Trophoblast cell (in vitro differentiated cells and primary cell): ENCODE results near the gene PCYT2.
A peak's percentile ranks its signal among the peaks of the same experiment; 100 is the strongest.

Experiments used
- DNase-seq, 2 donors: peaks; one replicate each; pipeline ENCODE4 v3.0.0-alpha.2; 2016
- H2AFZ ChIP-seq: 2 replicates; pipeline ENCODE4 v1.6.1; 2013; ENCODE audit warnings: low read length, moderate library complexity, mild to moderate bottlenecking; ENCODE audit not compliant: insufficient read depth, poor library complexity
- H2AK5ac ChIP-seq: 2 replicates; pipeline ENCODE4 v1.6.1; 2013; ENCODE audit warnings: mild to moderate bottlenecking, low read length
- H2BK120ac ChIP-seq: 2 replicates; pipeline ENCODE4 v1.6.1; 2013; ENCODE audit warnings: low read length, mild to moderate bottlenecking, moderate library complexity; ENCODE audit not compliant: insufficient read depth, poor library complexity
- H2BK12ac ChIP-seq: 2 replicates; pipeline ENCODE4 v1.6.1; 2013; ENCODE audit warnings: mild to moderate bottlenecking, low read length, moderate library complexity
- H2BK5ac ChIP-seq: 2 replicates; pipeline ENCODE4 v1.6.1; 2013; ENCODE audit warnings: low read length, low read depth, moderate library complexity, mild to moderate bottlenecking; ENCODE audit not compliant: poor library complexity
- H3K14ac ChIP-seq: 2 replicates; pipeline ENCODE4 v1.6.1; 2013; ENCODE audit warnings: mild to moderate bottlenecking, low read length
- H3K18ac ChIP-seq: 2 replicates; pipeline ENCODE4 v1.6.1; 2013; ENCODE audit warnings: mild to moderate bottlenecking, low read length
- H3K23ac ChIP-seq: 2 replicates; pipeline ENCODE4 v1.6.1; 2013; ENCODE audit warnings: low read length
- H3K27ac ChIP-seq: 2 replicates; pipeline ENCODE4 v1.5.1; 2013; ENCODE audit warnings: low read depth, mild to moderate bottlenecking, inconsistent platforms, low read length, moderate library complexity
- H3K27me3 ChIP-seq: 2 replicates; pipeline ENCODE4 v1.6.1; 2013; ENCODE audit warnings: inconsistent platforms, mild to moderate bottlenecking, low read length, moderate library complexity; ENCODE audit not compliant: insufficient read depth
- H3K36me3 ChIP-seq, 2 experiments: 1 replicate in 1 of 2; 2 replicates in 1 of 2; pipeline ENCODE4 v1.6.1; 2013; ENCODE audit warnings: low read length in 2 of 2, mild to moderate bottlenecking in 2 of 2, moderate library complexity in 1 of 2; ENCODE audit not compliant: insufficient read depth in 2 of 2, control insufficient read depth in 1 of 2
- H3K4ac ChIP-seq: 2 replicates; pipeline ENCODE4 v1.6.1; 2013; ENCODE audit warnings: low read depth, mild to moderate bottlenecking, low read length, moderate library complexity
- H3K4me1 ChIP-seq, 2 experiments: 1 replicate in 1 of 2; 2 replicates in 1 of 2; pipeline ENCODE4 v1.6.1; 2013; ENCODE audit warnings: low read length in 2 of 2, mild to moderate bottlenecking in 2 of 2, moderate library complexity in 1 of 2; ENCODE audit not compliant: insufficient read depth in 2 of 2, control insufficient read depth in 1 of 2
- H3K4me2 ChIP-seq: 2 replicates; pipeline ENCODE4 v1.6.1; 2013; ENCODE audit warnings: inconsistent platforms, mild to moderate bottlenecking, low read length, moderate library complexity
- H3K4me3 ChIP-seq: 2 replicates; pipeline ENCODE4 v1.5.1; 2013; ENCODE audit warnings: mild to moderate bottlenecking, low read depth, low read length, inconsistent platforms
- H3K79me1 ChIP-seq: one replicate; pipeline ENCODE4 v1.6.1; 2013; ENCODE audit warnings: low read length
- H3K79me2 ChIP-seq: 2 replicates; pipeline ENCODE4 v1.6.1; 2013; ENCODE audit warnings: low read length, mild to moderate bottlenecking; ENCODE audit not compliant: control insufficient read depth, insufficient read depth, poor library complexity
- H3K9ac ChIP-seq: 2 replicates; pipeline ENCODE4 v1.6.1; 2013; ENCODE audit warnings: mild to moderate bottlenecking, low read length
- H3K9me3 ChIP-seq: 2 replicates; pipeline ENCODE4 v1.6.1; 2013; ENCODE audit warnings: low read depth, mild to moderate bottlenecking, control low read depth, inconsistent platforms, low read length; ENCODE audit not compliant: insufficient read depth
- H4K12ac ChIP-seq: 2 replicates; pipeline ENCODE4 v1.6.1; 2013; ENCODE audit warnings: low read depth, mild to moderate bottlenecking, low read length, moderate library complexity
- H4K8ac ChIP-seq: 2 replicates; pipeline ENCODE4 v1.6.1; 2013; ENCODE audit warnings: low read depth, mild to moderate bottlenecking, low read length, moderate library complexity
- H4K91ac ChIP-seq: one replicate; pipeline ENCODE4 v1.6.1; 2013; ENCODE audit warnings: low read depth, mild to moderate bottlenecking, low read length, moderate library complexity
- WGBS: extraction: QIAGEN DNeasy Blood & Tissue Kit; methylation state at CpG from one replicate; pipeline ENCODE4 v1.1.7; 2013; ENCODE audit warnings: missing lambda C conversion rate; ENCODE audit not compliant: insufficient read length, insufficient coverage; ENCODE audit errors: extremely low coverage; 5-methylcytosine and 5-hydroxymethylcytosine counted together

Gene PCYT2

GRCh38 chr17:81926451-81927151 lies 15.4 kb upstream of the PCYT2 start:
- peak overlapping the region; percentile 81 for H3K4me3 ChIP-seq
- peak overlapping the region; percentile 89 for H2BK5ac ChIP-seq
- peak overlapping the region; percentile 92 for H4K91ac ChIP-seq
- H3K27ac ChIP-seq = peak overlapping the region; percentile 96
- H3K79me2 ChIP-seq = peaks cover 44% of the 10 kb centered on the region
- H3K14ac ChIP-seq = peak overlapping the region; percentile 84
- peak overlapping the region; percentile 81 for H3K9ac ChIP-seq
- no peaks in the 10 kb centered on the region for H3K9me3 ChIP-seq
- H2AFZ ChIP-seq = peak overlapping the region; percentile 50
- DNase-seq = peak; percentile 69 to 78
- H3K18ac ChIP-seq = peak overlapping the region; percentile 88
- no peaks in the 10 kb centered on the region for H3K27me3 ChIP-seq
- H2BK120ac ChIP-seq = peak overlapping the region; percentile 79
- no peak overlapping the region for H3K23ac ChIP-seq
- peak overlapping the region; percentile 72 for H4K12ac ChIP-seq
- peak overlapping the region; percentile 92 for H3K4ac ChIP-seq
- peak overlapping the region; percentile 91 for H4K8ac ChIP-seq
- peak overlapping the region; percentile 35 for H2BK12ac ChIP-seq
- H3K4me1 ChIP-seq = peaks cover 42% of the 10 kb centered on the region in 2 experiments
- peak overlapping the region; percentile 89 for H2AK5ac ChIP-seq
- WGBS = no CpG with 5 or more reads among the region's 46 CpGs
- H3K36me3 ChIP-seq = peaks cover 12 to 13% of the 10 kb centered on the region in 2 experiments
- H3K79me1 ChIP-seq = peaks cover 30% of the 10 kb centered on the region
- H3K4me2 ChIP-seq = peak overlapping the region; percentile 80

GRCh38 chr17:81925860-81926450 lies 14.8 kb upstream of the PCYT2 start:
- peak overlapping the region; percentile 89 for H2AK5ac ChIP-seq

GRCh38 chr17:81924557-81925532 lies 13.6 kb upstream of the PCYT2 start:
- Histone ChIP-seq H2BK12ac (peak overlapping the region; percentile 37), H3K4me2 (no peak overlapping the region), H4K8ac (peak overlapping the region; percentile 25), H3K4me1 (peaks cover 42% of the 10 kb centered on the region in 2 experiments), H4K91ac (peak overlapping the region; percentile 90), H3K14ac (peak overlapping the region; percentile 59), H3K9ac (no peak overlapping the region), H2AK5ac (peak overlapping the region; percentile 53), H3K4me3 (no peak overlapping the region), H3K27me3 (no peaks in the 10 kb centered on the region), H3K36me3 (peaks cover 26 to 28% of the 10 kb centered on the region in 2 experiments), H3K4ac (peak overlapping the region; percentile 85), H2BK5ac (peak overlapping the region; percentile 87), H3K79me2 (peaks cover 44% of the 10 kb centered on the region), H3K23ac (no peak overlapping the region), H2BK120ac (peak overlapping the region; percentile 48), H4K12ac (no peak overlapping the region), H2AFZ (peak overlapping the region; percentile 23), H3K27ac (peak overlapping the region; percentile 95), H3K18ac (peak overlapping the region; percentile 26), H3K9me3 (peaks cover 2% of the 10 kb centered on the region), H3K79me1 (peaks cover 30% of the 10 kb centered on the region)
- WGBS = no CpG with 5 or more reads among the region's 21 CpGs
- DNase-seq = no peak

More at GRCh38 chr17:81925860-81926450, 14.8 kb upstream of the PCYT2 start:
- H2AFZ ChIP-seq = peak overlapping the region; percentile 33
- peak overlapping the region; percentile 5 for H2BK5ac ChIP-seq
- H3K79me1 ChIP-seq = peaks cover 30% of the 10 kb centered on the region
- peak overlapping the region; percentile 96 for H3K27ac ChIP-seq
- peak overlapping the region; percentile 65 for H3K18ac ChIP-seq
- H3K79me2 ChIP-seq = peaks cover 44% of the 10 kb centered on the region
- no peak overlapping the region for H3K23ac ChIP-seq
- peak overlapping the region; percentile 63 for H4K91ac ChIP-seq
- H3K4me3 ChIP-seq = peak overlapping the region; percentile 81
- H2BK12ac ChIP-seq = peak overlapping the region; percentile 35
- H3K4me2 ChIP-seq = peak overlapping the region; percentile 80
- peak overlapping the region; percentile 37 for H2BK120ac ChIP-seq
- no peaks in the 10 kb centered on the region for H3K27me3 ChIP-seq
- peak overlapping the region; percentile 92 for H3K4ac ChIP-seq
- no CpG with 5 or more reads among the region's 10 CpGs for WGBS
- peaks cover 16 to 17% of the 10 kb centered on the region in 2 experiments for H3K36me3 ChIP-seq
- peak overlapping the region; percentile 1 for H3K9ac ChIP-seq
- H4K8ac ChIP-seq = peak overlapping the region; percentile 68
- H3K14ac ChIP-seq = peak overlapping the region; percentile 71
- peaks cover 42% of the 10 kb centered on the region in 2 experiments for H3K4me1 ChIP-seq
- no peaks in the 10 kb centered on the region for H3K9me3 ChIP-seq
- DNase-seq = no peak
- H4K12ac ChIP-seq = peak overlapping the region; percentile 23
